DOHH2 (cell line): ENCODE results near the gene ELOVL6.

Experiments
- H3F3A ChIP-seq: fragments of 200-600 bp; sonication (generic), shearing (Covaris generic); 2 replicates; pipeline ENCODE4 v1.6.0; 2016; ENCODE audit warnings: antibody characterized with exemption, mild to moderate bottlenecking; ENCODE audit not compliant: control insufficient read depth, insufficient read depth
- H3K27ac ChIP-seq: fragments of 200-600 bp; sonication (generic); 2 replicates; pipeline ENCODE4 v1.5.1; 2014; ENCODE audit warnings: low read depth, mild to moderate bottlenecking, low read length, moderate library complexity
- H3K27me3 ChIP-seq: fragments of 200-600 bp; sonication (generic); 2 replicates; pipeline ENCODE4 v1.6.1; 2014; ENCODE audit warnings: mild to moderate bottlenecking, low read length, mixed read lengths; ENCODE audit not compliant: control insufficient read depth
- H3K36me3 ChIP-seq: fragments of 200-600 bp; sonication (generic); 2 replicates; pipeline ENCODE4 v1.6.1; 2014; ENCODE audit warnings: mild to moderate bottlenecking, low read length, moderate library complexity, mixed read lengths; ENCODE audit not compliant: control insufficient read depth
- H3K4me1 ChIP-seq: fragments of 200-600 bp; sonication (generic); 2 replicates; pipeline ENCODE4 v1.6.1; 2014; ENCODE audit warnings: mild to moderate bottlenecking, low read length, mixed read lengths; ENCODE audit not compliant: control insufficient read depth
- H3K4me2 ChIP-seq: fragments of 200-600 bp; sonication (generic); 2 replicates; pipeline ENCODE4 v1.6.0; 2014; ENCODE audit warnings: mild to moderate bottlenecking, low read length, moderate library complexity
- H3K4me3 ChIP-seq: fragments of 200-600 bp; sonication (generic); 2 replicates; pipeline ENCODE4 v1.5.1; 2014; ENCODE audit warnings: mild to moderate bottlenecking, low read length, mixed read lengths
- H3K79me2 ChIP-seq: fragments of 200-600 bp; sonication (generic); 2 replicates; pipeline ENCODE4 v1.6.1; 2014; ENCODE audit warnings: mild to moderate bottlenecking, low read length, mixed read lengths; ENCODE audit not compliant: control insufficient read depth
- H3K9me2 ChIP-seq: fragments of 200-600 bp; sonication (generic); replicated peaks from 2 replicates; pipeline ENCODE4 v1.6.1; 2014; ENCODE audit warnings: mild to moderate bottlenecking, low read length, mixed read lengths; ENCODE audit not compliant: control insufficient read depth
- H3K9me3 ChIP-seq: fragments of 200-600 bp; sonication (generic); 2 replicates; pipeline ENCODE4 v1.6.1; 2014; ENCODE audit warnings: antibody characterized with exemption, low read length, mixed read lengths; ENCODE audit not compliant: control insufficient read depth, insufficient read depth
- H4K20me1 ChIP-seq: fragments of 200-600 bp; sonication (generic); 2 replicates; pipeline ENCODE4 v1.6.0; 2014; ENCODE audit warnings: low read depth, mild to moderate bottlenecking, antibody characterized with exemption, low read length, moderate library complexity; ENCODE audit not compliant: control insufficient read depth, insufficient read depth
- EZH2phosphoT487 ChIP-seq: fragments of 200-600 bp; sonication (generic); IDR thresholded peaks from 2 replicates; pipeline ENCODE4 v1.6.1; 2017; ENCODE audit warnings: borderline replicate concordance, mild to moderate bottlenecking, antibody characterized with exemption, low read length, moderate library complexity, mixed read lengths
- TF ChIP-seq, protein P1 (sequence below): fragments of 200-600 bp; sonication (generic); IDR thresholded peaks from one replicate; pipeline ENCODE4 v1.5.1; 2014; ENCODE audit warnings: antibody characterized with exemption, mild to moderate bottlenecking, low read depth, low read length; ENCODE audit not compliant: poor library complexity, severe bottlenecking

The ELOVL6 gene

DNA sequence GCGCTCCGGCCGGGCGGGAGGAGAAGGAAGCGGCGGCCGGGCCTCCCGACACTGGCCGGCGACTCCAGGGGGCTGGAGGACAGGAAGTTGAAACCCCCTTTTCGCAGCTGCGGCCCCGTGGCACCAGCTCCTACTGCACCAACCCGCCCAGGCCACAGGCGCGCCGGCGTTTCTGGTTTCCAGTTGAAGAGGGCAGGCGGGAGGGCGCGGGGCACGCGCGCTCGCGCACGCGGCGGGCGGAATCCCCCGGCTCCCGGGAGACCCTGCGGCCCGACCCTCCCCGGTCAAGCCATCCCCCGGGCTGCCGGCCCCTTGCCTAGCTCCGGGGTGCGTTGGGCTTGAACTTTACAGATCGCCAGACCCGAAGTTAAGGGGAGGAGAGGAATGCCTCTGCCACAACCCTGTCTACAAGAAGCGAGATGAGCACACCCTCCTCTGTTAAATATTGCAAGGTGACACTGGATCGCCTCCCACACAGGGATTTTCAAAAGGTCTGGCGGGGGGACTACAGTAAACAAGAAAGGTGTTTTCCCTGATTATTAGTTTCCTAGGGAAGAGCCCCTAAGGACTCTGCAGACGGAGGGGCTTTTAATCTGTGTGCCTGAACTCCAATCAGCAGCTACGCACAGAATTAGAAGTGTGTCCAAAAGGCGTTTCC is 1.4 kb downstream of the ELOVL6 start:
- no peak for TF ChIP-seq EZH2phosphoT487
- TF ChIP-seq, protein P1, sequence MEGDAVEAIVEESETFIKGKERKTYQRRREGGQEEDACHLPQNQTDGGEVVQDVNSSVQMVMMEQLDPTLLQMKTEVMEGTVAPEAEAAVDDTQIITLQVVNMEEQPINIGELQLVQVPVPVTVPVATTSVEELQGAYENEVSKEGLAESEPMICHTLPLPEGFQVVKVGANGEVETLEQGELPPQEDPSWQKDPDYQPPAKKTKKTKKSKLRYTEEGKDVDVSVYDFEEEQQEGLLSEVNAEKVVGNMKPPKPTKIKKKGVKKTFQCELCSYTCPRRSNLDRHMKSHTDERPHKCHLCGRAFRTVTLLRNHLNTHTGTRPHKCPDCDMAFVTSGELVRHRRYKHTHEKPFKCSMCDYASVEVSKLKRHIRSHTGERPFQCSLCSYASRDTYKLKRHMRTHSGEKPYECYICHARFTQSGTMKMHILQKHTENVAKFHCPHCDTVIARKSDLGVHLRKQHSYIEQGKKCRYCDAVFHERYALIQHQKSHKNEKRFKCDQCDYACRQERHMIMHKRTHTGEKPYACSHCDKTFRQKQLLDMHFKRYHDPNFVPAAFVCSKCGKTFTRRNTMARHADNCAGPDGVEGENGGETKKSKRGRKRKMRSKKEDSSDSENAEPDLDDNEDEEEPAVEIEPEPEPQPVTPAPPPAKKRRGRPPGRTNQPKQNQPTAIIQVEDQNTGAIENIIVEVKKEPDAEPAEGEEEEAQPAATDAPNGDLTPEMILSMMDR: no peak
- Histone ChIP-seq H4K20me1 (no peaks in the 10 kb centered on the region), H3K9me3 (no peaks in the 10 kb centered on the region), H3K4me1 (peaks cover 46% of the 10 kb centered on the region), H3K4me3 (peak overlapping the region; percentile 86), H3K36me3 (peaks cover 30% of the 10 kb centered on the region), H3F3A (peaks cover 14% of the 10 kb centered on the region), H3K27me3 (no peaks in the 10 kb centered on the region), H3K79me2 (peaks cover 61% of the 10 kb centered on the region), H3K27ac (peak overlapping the region; percentile 84), H3K4me2 (peak overlapping the region; percentile 83), H3K9me2 (no peaks in the 10 kb centered on the region)

DNA sequence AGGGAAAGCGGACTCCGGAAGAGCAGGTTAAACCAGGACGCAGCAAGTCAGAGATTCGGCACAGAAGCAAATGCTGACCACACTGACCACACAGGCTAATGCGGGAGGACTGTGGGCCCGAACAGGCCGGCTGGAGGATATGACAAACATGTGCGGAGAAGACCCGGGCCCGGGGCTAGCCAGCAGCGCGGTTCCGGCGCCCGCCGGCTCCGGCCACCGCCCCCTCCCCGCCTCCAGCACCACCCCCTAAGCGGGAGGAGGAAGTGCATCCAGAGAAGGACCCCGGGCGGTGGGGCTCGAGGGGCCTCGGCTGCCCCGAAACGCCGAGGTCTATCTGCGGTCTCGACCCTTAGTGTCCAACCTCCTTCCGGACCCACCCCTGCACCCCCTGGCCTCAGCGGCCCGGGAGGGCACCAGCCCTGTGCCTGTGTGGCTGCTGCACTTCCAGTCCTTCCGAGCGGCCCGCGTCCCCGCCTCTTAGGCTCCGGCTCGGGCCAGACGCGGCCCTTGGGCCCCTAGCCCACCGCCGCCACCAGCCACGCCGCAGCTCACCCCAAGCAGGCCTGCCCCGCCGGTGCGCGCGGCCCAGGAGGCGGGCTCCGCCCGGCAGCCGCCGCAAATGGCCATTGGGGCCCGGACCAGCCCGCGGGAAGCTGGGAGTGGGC is 2.1 kb downstream of the ELOVL6 start:
- peaks cover 46% of the 10 kb centered on the region for H3K4me1 ChIP-seq
- peak overlapping the region; percentile 86 for H3K4me3 ChIP-seq
- TF ChIP-seq, protein P1: no peak
- no peak for TF ChIP-seq EZH2phosphoT487
- H3K9me3 ChIP-seq: no peaks in the 10 kb centered on the region
- peak overlapping the region; percentile 84 for H3K27ac ChIP-seq
- H3F3A ChIP-seq: peaks cover 14% of the 10 kb centered on the region
- H3K9me2 ChIP-seq: no peaks in the 10 kb centered on the region
- peak overlapping the region; percentile 83 for H3K4me2 ChIP-seq
- H4K20me1 ChIP-seq: no peaks in the 10 kb centered on the region
- H3K36me3 ChIP-seq: peaks cover 36% of the 10 kb centered on the region
- H3K79me2 ChIP-seq: peaks cover 68% of the 10 kb centered on the region
- H3K27me3 ChIP-seq: no peaks in the 10 kb centered on the region

- Histone ChIP-seq H4K20me1 (no peaks in the 10 kb centered on the region), H3K9me3 (no peaks in the 10 kb centered on the region), H3K9me2 (no peaks in the 10 kb centered on the region), H3K27ac (peak overlapping the region; percentile 84), H3K27me3 (no peaks in the 10 kb centered on the region), H3K36me3 (peaks cover 42% of the 10 kb centered on the region), H3F3A (peaks cover 14% of the 10 kb centered on the region), H3K4me1 (peaks cover 46% of the 10 kb centered on the region), H3K79me2 (peaks cover 74% of the 10 kb centered on the region), H3K4me2 (peak overlapping the region; percentile 83), H3K4me3 (peak overlapping the region; percentile 86)
- TF ChIP-seq, protein P1: no peak
These were observed 2.7 kb downstream of the ELOVL6 start for GRCh38 chr4:110195561-110196205.
